Measurements from ENCODE around the gene CARS1. TPM values are rescaled to one million over a fixed set of nuclear protein-coding genes. Genes with fewer than 3 reads are reported as not detected.

Gene CARS1
- polyA plus RNA-seq, 1 of the 3 experiments (the other 2 are of a cell fraction) = 52.1 TPM

DNA sequence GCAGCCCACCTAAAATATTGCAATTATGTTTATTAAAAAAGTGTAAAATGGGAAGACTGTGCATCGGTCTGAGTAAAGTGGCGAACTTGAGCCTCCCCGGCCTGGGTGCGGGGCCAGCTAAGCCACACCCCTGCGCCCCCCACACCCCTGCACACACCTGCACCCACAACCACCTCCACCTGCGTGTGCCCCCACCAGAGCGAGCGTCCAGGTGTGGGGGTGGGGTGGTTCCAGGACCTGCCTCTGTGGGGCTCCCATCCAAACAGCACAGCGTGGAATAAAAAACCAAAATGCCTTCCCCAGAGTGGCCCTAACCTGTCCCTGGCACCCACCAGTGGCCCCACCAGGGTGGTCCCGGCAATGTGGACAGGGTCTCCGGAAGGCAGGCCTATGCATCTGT, 30.1 kb upstream of the CARS1 start:
- H3K27ac ChIP-seq (ENCODE audit: low read depth in 2 of 2, low read length in 1 of 2) = no peak overlapping the region
- H3K4me3 ChIP-seq (ENCODE audit: low read depth in 2 of 2, low read length in 1 of 2) = no peak overlapping the region
- no peak for DNase-seq
- no peaks in the 10 kb centered on the region for H3K27me3 ChIP-seq (ENCODE audit: insufficient read depth)
- H2AFZ ChIP-seq (ENCODE audit: low read depth) = no peak overlapping the region
- POLR2A ChIA-PET = no interaction called here
- H4K20me1 ChIP-seq (ENCODE audit: insufficient read depth) = 0 out of 2 replicates have a peak, but pooled peaks cover 5% of the 10 kb centered on the region
- TF ChIP-seq JUND (IDR thresholded peaks at IDR 0.05) (no peak), NRF1 (IDR thresholded peaks at IDR 0.05; ENCODE audit: low read depth, low read length) (no peak), FOXJ3 (CRISPR knock-in tag; IDR thresholded peaks at IDR 0.05) (no peak), MXI1 (IDR thresholded peaks at IDR 0.05; ENCODE audit: low read depth, low read length) (no peak), GATA2 (CRISPR knock-in tag; IDR thresholded peaks at IDR 0.05) (no peak), FOXM1 (IDR thresholded peaks at IDR 0.05; ENCODE audit: low read depth) (no peak), TEAD4 (IDR thresholded peaks at IDR 0.05; ENCODE audit: borderline replicate concordance, insufficient read depth) (no peak), FOSL2 (IDR thresholded peaks at IDR 0.05; ENCODE audit: borderline replicate concordance, low read depth) (no peak), RCOR1 (IDR thresholded peaks at IDR 0.05; ENCODE audit: low read length) (no peak), EP300 (IDR thresholded peaks at IDR 0.05; ENCODE audit: borderline replicate concordance in 1 of 2, low read depth in 1 of 2, low read length in 1 of 2) (no peak), GABPA (IDR thresholded peaks at IDR 0.05; ENCODE audit: low read depth) (no peak), SIN3A (IDR thresholded peaks at IDR 0.05; ENCODE audit: borderline replicate concordance, low read depth, low read length) (no peak), TAF1 (IDR thresholded peaks at IDR 0.05; ENCODE audit: borderline replicate concordance, low read depth, low read length) (no peak), RFX5 (IDR thresholded peaks at IDR 0.05; ENCODE audit: low read length) (no peak), SMC3 (IDR thresholded peaks at IDR 0.05; ENCODE audit: low read depth, low read length) (no peak)
- TF ChIP-seq, protein P1, sequence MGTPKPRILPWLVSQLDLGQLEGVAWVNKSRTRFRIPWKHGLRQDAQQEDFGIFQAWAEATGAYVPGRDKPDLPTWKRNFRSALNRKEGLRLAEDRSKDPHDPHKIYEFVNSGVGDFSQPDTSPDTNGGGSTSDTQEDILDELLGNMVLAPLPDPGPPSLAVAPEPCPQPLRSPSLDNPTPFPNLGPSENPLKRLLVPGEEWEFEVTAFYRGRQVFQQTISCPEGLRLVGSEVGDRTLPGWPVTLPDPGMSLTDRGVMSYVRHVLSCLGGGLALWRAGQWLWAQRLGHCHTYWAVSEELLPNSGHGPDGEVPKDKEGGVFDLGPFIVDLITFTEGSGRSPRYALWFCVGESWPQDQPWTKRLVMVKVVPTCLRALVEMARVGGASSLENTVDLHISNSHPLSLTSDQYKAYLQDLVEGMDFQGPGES (IDR thresholded peaks at IDR 0.05; ENCODE audit: low read depth, low read length) = no peak
- TF ChIP-seq, protein P2, sequence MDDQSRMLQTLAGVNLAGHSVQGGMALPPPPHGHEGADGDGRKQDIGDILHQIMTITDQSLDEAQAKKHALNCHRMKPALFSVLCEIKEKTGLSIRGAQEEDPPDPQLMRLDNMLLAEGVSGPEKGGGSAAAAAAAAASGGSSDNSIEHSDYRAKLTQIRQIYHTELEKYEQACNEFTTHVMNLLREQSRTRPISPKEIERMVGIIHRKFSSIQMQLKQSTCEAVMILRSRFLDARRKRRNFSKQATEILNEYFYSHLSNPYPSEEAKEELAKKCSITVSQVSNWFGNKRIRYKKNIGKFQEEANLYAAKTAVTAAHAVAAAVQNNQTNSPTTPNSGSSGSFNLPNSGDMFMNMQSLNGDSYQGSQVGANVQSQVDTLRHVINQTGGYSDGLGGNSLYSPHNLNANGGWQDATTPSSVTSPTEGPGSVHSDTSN (IDR thresholded peaks at IDR 0.05) = no peak
- TF ChIP-seq, protein P3, sequence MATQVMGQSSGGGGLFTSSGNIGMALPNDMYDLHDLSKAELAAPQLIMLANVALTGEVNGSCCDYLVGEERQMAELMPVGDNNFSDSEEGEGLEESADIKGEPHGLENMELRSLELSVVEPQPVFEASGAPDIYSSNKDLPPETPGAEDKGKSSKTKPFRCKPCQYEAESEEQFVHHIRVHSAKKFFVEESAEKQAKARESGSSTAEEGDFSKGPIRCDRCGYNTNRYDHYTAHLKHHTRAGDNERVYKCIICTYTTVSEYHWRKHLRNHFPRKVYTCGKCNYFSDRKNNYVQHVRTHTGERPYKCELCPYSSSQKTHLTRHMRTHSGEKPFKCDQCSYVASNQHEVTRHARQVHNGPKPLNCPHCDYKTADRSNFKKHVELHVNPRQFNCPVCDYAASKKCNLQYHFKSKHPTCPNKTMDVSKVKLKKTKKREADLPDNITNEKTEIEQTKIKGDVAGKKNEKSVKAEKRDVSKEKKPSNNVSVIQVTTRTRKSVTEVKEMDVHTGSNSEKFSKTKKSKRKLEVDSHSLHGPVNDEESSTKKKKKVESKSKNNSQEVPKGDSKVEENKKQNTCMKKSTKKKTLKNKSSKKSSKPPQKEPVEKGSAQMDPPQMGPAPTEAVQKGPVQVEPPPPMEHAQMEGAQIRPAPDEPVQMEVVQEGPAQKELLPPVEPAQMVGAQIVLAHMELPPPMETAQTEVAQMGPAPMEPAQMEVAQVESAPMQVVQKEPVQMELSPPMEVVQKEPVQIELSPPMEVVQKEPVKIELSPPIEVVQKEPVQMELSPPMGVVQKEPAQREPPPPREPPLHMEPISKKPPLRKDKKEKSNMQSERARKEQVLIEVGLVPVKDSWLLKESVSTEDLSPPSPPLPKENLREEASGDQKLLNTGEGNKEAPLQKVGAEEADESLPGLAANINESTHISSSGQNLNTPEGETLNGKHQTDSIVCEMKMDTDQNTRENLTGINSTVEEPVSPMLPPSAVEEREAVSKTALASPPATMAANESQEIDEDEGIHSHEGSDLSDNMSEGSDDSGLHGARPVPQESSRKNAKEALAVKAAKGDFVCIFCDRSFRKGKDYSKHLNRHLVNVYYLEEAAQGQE (IDR thresholded peaks at IDR 0.05; ENCODE audit: low read depth, low read length) = no peak
- no peaks in the 10 kb centered on the region for H3F3A ChIP-seq (replicated peaks; ENCODE audit: insufficient read depth)
- no peaks in the 10 kb centered on the region for H3K9me3 ChIP-seq
- no peak overlapping the region for H3K9ac ChIP-seq
- WGBS (ENCODE audit: low lambda C conversion rate) = 98% methylated on average over 7 of the region's 11 CpGs
- no peak overlapping the region for H3K4me2 ChIP-seq
- H3K9me2 ChIP-seq = no peaks in the 10 kb centered on the region
- H3K79me2 ChIP-seq (ENCODE audit: insufficient read depth) = no peaks in the 10 kb centered on the region
- H3K36me3 ChIP-seq (replicated peaks in 1 of 2; ENCODE audit: control insufficient read depth in 1 of 2, insufficient read depth in 2 of 2, low read length in 1 of 2) = peaks cover 0 to 2% of the 10 kb centered on the region in 2 experiments
- CTCF ChIA-PET = interaction anchor here (13.1 kb wide), 1 partner anchor 43 kb away, joined by 403 read pairs; no protein-coding TSS in a partner anchor
- H3K4me1 ChIP-seq (ENCODE audit: control insufficient read depth in 1 of 2, insufficient read depth in 2 of 2, low read depth in 1 of 2, low read length in 1 of 2) = peaks cover 0 to 3% of the 10 kb centered on the region in 2 experiments; a peak in 1 of 4 replicates
